ENCODE data around the gene PAQR4.

PAQR4 gene

GRCh38 chr16:3007957-3008689 lies 39.0 kb downstream of the PAQR4 start:
- no peak for DNase-seq (ENCODE audit: low read depth)

- no peak for DNase-seq (ENCODE audit: low read depth)
Observed at GRCh38 chr16:3008690-3009037, 39.5 kb downstream of the PAQR4 start.

- no peak for DNase-seq (ENCODE audit: low read depth)
Observed at GRCh38 chr16:3009568-3010390, 40.6 kb downstream of the PAQR4 start.

GRCh38 chr16:3010510-3010909 lies 41.4 kb downstream of the PAQR4 start:
- DNase-seq (ENCODE audit: low read depth): no peak

GRCh38 chr16:3012246-3012645 lies 43.1 kb downstream of the PAQR4 start:
- no peak for DNase-seq (ENCODE audit: low read depth)

- no peak for DNase-seq (ENCODE audit: low read depth)
Observed at GRCh38 chr16:3012828-3013420, 43.8 kb downstream of the PAQR4 start, which contains the start of gene CLDN9. TSS of gene CLDN9 (plus strand) at chr16:3012923. CDS start at chr16:3013363, 440 bp downstream.

GRCh38 chr16:3013491-3013951 lies 44.4 kb downstream of the PAQR4 start:
- DNase-seq (ENCODE audit: low read depth): no peak

GRCh38 chr16:3013998-3014690 lies 45.0 kb downstream of the PAQR4 start:
- DNase-seq (ENCODE audit: low read depth): no peak

- DNase-seq (ENCODE audit: low read depth): no peak
Observed at GRCh38 chr16:3014971-3015370, 45.8 kb downstream of the PAQR4 start.

GRCh38 chr16:3015865-3016521 lies 46.8 kb downstream of the PAQR4 start:
- DNase-seq (ENCODE audit: low read depth): no peak

GRCh38 chr16:3017344-3017743 lies 48.2 kb downstream of the PAQR4 start:
- no peak for DNase-seq (ENCODE audit: low read depth)

- no peak for DNase-seq (ENCODE audit: low read depth)
Observed at GRCh38 chr16:3017794-3018506, 48.8 kb downstream of the PAQR4 start, which contains the start of gene CLDN6. TSS of gene CLDN6 (minus strand) at chr16:3018183. CDS start at chr16:3016021, 2,162 bp downstream.

- no peak for DNase-seq (ENCODE audit: low read depth)
Observed at GRCh38 chr16:3019594-3020246, 50.6 kb downstream of the PAQR4 start.

- peak; percentile 24 for DNase-seq (ENCODE audit: low read depth)
Observed at GRCh38 chr16:3020247-3020603, 51.1 kb downstream of the PAQR4 start, which contains the start of gene TNFRSF12A. TSS of gene TNFRSF12A (plus strand) at chr16:3020368. CDS start at chr16:3020398, 30 bp downstream.

GRCh38 chr16:3020604-3021448 lies 51.7 kb downstream of the PAQR4 start:
- peak; percentile 35 for DNase-seq (ENCODE audit: low read depth)

- DNase-seq (ENCODE audit: low read depth): peak; percentile 49
Observed at GRCh38 chr16:3021449-3022207, 52.5 kb downstream of the PAQR4 start.

- peak; percentile 79 for DNase-seq (ENCODE audit: low read depth)
Observed at GRCh38 chr16:3022208-3022683, 53.1 kb downstream of the PAQR4 start.

- no peak for DNase-seq (ENCODE audit: low read depth)
Observed at GRCh38 chr16:3022684-3023414, 53.7 kb downstream of the PAQR4 start.
